Activated CD4-positive, alpha-beta memory T cell treated with anti-CD3 and anti-CD28 coated beads, Interleukin-2, amount 10 ng/mL, durations not matched to agents 7 days and 5 days (primary cell): ENCODE measurements around the gene ITPRID1. TPM values are rescaled to one million over a fixed set of nuclear protein-coding genes. Genes with fewer than 3 reads are reported as not detected.

Experiments used
- CTCF ChIA-PET: fragments of 350-600 bp; sonication (Branson Sonifier 250); formaldehyde crosslinking; loops from one replicate; lab custom pipeline; 2021; ENCODE audit warnings: antibody characterized with exemption, inconsistent platforms; lab: Charles Lee
- POLR2A ChIA-PET: fragments of 350-600 bp; sonication (Branson Sonifier 250); formaldehyde crosslinking; loops from one replicate; lab custom pipeline; 2021; ENCODE audit warnings: antibody characterized with exemption; lab: Charles Lee
- DNase-seq: peaks from one replicate; pipeline ENCODE4 v3.0.0-alpha.2; 2020
- H3K27ac Mint-ChIP-seq: one replicate; pipeline ENCODE4 v1.8.0; 2021; ENCODE audit warnings: mild to moderate bottlenecking, mixed read lengths
- H3K27me3 Mint-ChIP-seq: one replicate; pipeline ENCODE4 v1.8.0; 2021; ENCODE audit warnings: mixed read lengths
- H3K36me3 Mint-ChIP-seq: one replicate; pipeline ENCODE4 v1.8.0; 2021; ENCODE audit warnings: low read depth, mixed read lengths
- H3K4me1 Mint-ChIP-seq: one replicate; pipeline ENCODE4 v1.8.0; 2021; ENCODE audit warnings: mixed read lengths
- H3K4me3 Mint-ChIP-seq: one replicate; pipeline ENCODE4 v1.8.0; 2021; ENCODE audit warnings: mild to moderate bottlenecking, mixed read lengths
- H3K9me3 Mint-ChIP-seq: one replicate; pipeline ENCODE4 v1.8.0; 2021; ENCODE audit warnings: mixed read lengths
- total RNA-seq, 2 experiments: library from RNA; stranded (reverse); gene quantifications; one replicate each; pipeline ENCODE4 v1.2.3, GENCODE V29; 2021

Gene ITPRID1
- total RNA-seq, 2 experiments from 2014 or later, result not detected

GRCh38 chr7:31695859-31696614 lies 182.1 kb downstream of the ITPRID1 start:
- H3K36me3 Mint-ChIP-seq, result no peaks in the 10 kb centered on the region
- DNase-seq, result no peak
- H3K9me3 Mint-ChIP-seq, result no peaks in the 10 kb centered on the region
- POLR2A ChIA-PET, result no interaction called here
- H3K27ac Mint-ChIP-seq, result no peak overlapping the region
- H3K27me3 Mint-ChIP-seq, result no peaks in the 10 kb centered on the region
- CTCF ChIA-PET, result no interaction called here
- H3K4me3 Mint-ChIP-seq, result no peak overlapping the region
- no peaks in the 10 kb centered on the region for H3K4me1 Mint-ChIP-seq

DNA sequence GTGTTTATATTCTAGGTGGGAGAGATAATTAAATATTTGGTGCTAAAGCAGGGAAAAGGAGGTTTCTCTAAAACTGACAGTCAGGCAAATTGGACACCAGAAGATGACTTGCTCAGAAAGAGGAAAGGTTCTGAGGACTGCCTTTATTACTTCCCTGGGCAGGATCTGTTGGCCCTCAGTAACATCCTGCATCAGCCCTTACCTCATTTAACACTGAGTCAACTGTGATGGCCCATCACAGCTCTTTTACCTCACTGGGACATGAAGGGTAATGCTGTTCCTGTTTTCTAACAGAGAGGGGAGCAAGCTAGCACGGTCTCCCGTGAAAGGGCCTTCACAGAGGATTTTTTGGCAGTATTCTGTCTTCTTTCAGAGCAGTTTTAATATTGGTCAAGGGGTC lies 185.2 kb downstream of the ITPRID1 start:
- H3K4me3 Mint-ChIP-seq, result no peak overlapping the region
- H3K9me3 Mint-ChIP-seq, result no peaks in the 10 kb centered on the region
- H3K36me3 Mint-ChIP-seq, result no peaks in the 10 kb centered on the region
- POLR2A ChIA-PET, result no interaction called here
- H3K4me1 Mint-ChIP-seq, result no peaks in the 10 kb centered on the region
- no peak overlapping the region for H3K27ac Mint-ChIP-seq
- DNase-seq, result no peak
- CTCF ChIA-PET, result no interaction called here
- no peaks in the 10 kb centered on the region for H3K27me3 Mint-ChIP-seq

DNA sequence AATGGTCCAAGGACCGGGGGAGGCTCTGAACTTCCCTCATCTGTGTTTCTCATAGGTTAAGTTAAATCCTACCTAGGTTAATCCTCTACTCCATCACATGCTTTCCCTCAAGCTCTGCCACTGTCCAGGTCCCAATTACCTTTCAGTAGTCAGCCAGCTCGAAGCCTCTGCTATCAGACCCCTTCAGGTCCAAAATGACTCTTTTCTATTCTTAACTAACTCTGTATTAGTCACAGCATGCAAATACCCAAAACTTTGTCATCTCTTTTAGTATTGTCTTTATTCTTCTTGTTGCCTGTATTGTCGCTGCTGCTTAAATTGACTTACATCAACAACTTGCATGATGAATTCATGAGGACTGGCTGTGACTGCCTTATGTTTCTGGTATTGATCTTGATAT lies 188.5 kb downstream of the ITPRID1 start:
- CTCF ChIA-PET, result no interaction called here
- no peak for DNase-seq
- POLR2A ChIA-PET, result no interaction called here
- Mint-ChIP-seq H3K9me3 (no peaks in the 10 kb centered on the region), H3K36me3 (no peaks in the 10 kb centered on the region), H3K4me3 (no peak overlapping the region), H3K27me3 (no peaks in the 10 kb centered on the region), H3K4me1 (no peaks in the 10 kb centered on the region), H3K27ac (no peak overlapping the region)

GRCh38 chr7:31705377-31705776 lies 191.5 kb downstream of the ITPRID1 start:
- ChIA-PET CTCF (no interaction called here), POLR2A (no interaction called here)
- Mint-ChIP-seq H3K36me3 (no peaks in the 10 kb centered on the region), H3K4me1 (no peaks in the 10 kb centered on the region), H3K4me3 (no peak overlapping the region), H3K27ac (no peak overlapping the region), H3K9me3 (no peaks in the 10 kb centered on the region), H3K27me3 (no peaks in the 10 kb centered on the region)
- DNase-seq, result no peak

- POLR2A ChIA-PET, result no interaction called here
- CTCF ChIA-PET, result no interaction called here
- no peaks in the 10 kb centered on the region for H3K36me3 Mint-ChIP-seq
- peaks cover 3% of the 10 kb centered on the region for H3K9me3 Mint-ChIP-seq
- H3K27ac Mint-ChIP-seq, result no peak overlapping the region
- H3K27me3 Mint-ChIP-seq, result no peaks in the 10 kb centered on the region
- H3K4me1 Mint-ChIP-seq, result no peaks in the 10 kb centered on the region
- no peak for DNase-seq
- no peak overlapping the region for H3K4me3 Mint-ChIP-seq
Measured at GRCh38 chr7:31707089-31707488, 193.2 kb downstream of the ITPRID1 start.

Other genes starting within 250 kb of the ITPRID1 start
- gene NEUROD6, start 173.4 kb upstream of the ITPRID1 start, total RNA-seq, result not detected
- gene PPP1R17, start 173.1 kb downstream of the ITPRID1 start, total RNA-seq, result not detected